ENCODE results near the gene AKAP11. TPM values are rescaled to one million over a fixed set of nuclear protein-coding genes. Genes with fewer than 3 reads are reported as not detected.

The AKAP11 gene
- total and polyA plus RNA-seq, 2 donors = 18.2 to 59.2 TPM

- 84% methylated on average over 6 of the region's 6 CpGs for WGBS
- Histone ChIP-seq H3K4me1 (ENCODE audit: insufficient read depth) (peaks cover 2% of the 10 kb centered on the region), H3K27ac (ENCODE audit: low read depth) (no peak overlapping the region), H3K4me3 (ENCODE audit: low read depth, low read length) (no peak overlapping the region), H3K36me3 (ENCODE audit: insufficient read depth) (no peaks in the 10 kb centered on the region)
- no peak for DNase-seq (ENCODE audit: extremely low spot score)
Measured at GRCh38 chr13:42279080-42279479, 7.1 kb downstream of the AKAP11 start.

GRCh38 chr13:42279986-42280385 is 8.0 kb downstream of the AKAP11 start:
- WGBS = 41% methylated on average over 1 of the region's 1 CpG
- no peaks in the 10 kb centered on the region for H3K36me3 ChIP-seq (ENCODE audit: insufficient read depth)
- no peak for DNase-seq (ENCODE audit: extremely low spot score)
- H3K27ac ChIP-seq (ENCODE audit: low read depth) = no peak overlapping the region
- no peak overlapping the region for H3K4me3 ChIP-seq (ENCODE audit: low read depth, low read length)
- peaks cover 2% of the 10 kb centered on the region for H3K4me1 ChIP-seq (ENCODE audit: insufficient read depth)

DNA sequence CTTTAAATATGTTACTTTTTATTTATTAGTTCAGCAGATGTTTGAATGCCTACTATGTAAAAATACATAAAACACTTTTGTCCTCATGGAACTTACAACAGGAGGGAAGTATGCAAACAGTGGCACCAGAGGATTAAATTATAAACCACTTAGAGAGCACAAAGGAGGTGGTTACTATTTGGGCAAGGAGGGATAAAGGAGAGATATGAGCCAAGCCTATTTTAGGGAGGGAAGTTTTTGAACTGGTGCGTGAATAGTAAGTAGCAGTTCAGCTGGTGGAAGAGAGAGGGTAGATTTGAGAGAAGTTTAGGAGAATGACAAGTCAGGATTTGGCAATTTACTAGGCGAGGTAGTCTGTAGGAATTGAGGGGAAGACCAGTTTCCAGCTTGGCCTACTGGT is 8.6 kb downstream of the AKAP11 start:
- Histone ChIP-seq H3K36me3 (ENCODE audit: insufficient read depth) (no peaks in the 10 kb centered on the region), H3K27ac (ENCODE audit: low read depth) (no peak overlapping the region), H3K4me3 (ENCODE audit: low read depth, low read length) (no peak overlapping the region), H3K4me1 (ENCODE audit: insufficient read depth) (peaks cover 2% of the 10 kb centered on the region)
- DNase-seq (ENCODE audit: extremely low spot score) = no peak
- 85% methylated on average over 2 of the region's 2 CpGs for WGBS

GRCh38 chr13:42283574-42283973 is 11.6 kb downstream of the AKAP11 start:
- 91% methylated on average over 3 of the region's 3 CpGs for WGBS
- H3K4me3 ChIP-seq (ENCODE audit: low read depth, low read length) = no peak overlapping the region
- H3K4me1 ChIP-seq (ENCODE audit: insufficient read depth) = no peaks in the 10 kb centered on the region
- H3K27ac ChIP-seq (ENCODE audit: low read depth) = no peak overlapping the region
- no peaks in the 10 kb centered on the region for H3K36me3 ChIP-seq (ENCODE audit: insufficient read depth)
- no peak for DNase-seq (ENCODE audit: extremely low spot score)

DNA sequence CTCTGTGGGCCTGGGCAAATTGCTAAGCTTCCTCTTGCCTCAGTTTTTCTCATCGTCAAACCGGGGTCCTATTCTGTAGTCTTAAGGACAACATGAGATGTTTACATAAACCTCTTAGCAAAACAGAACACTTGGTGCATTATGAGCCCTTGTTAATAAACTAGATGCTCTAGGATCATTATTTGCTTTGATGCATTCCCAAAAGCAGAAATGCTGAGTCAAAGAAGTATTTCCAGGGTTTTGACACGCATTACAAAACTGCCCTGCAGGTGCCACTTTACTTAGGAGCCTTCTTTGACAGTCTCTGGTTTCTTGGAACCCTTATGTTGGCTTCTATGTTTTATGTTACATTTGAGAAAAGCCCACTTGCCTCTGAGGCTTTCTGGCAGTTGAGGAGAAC is 12.1 kb downstream of the AKAP11 start:
- H3K4me1 ChIP-seq (ENCODE audit: insufficient read depth) = no peaks in the 10 kb centered on the region
- H3K36me3 ChIP-seq (ENCODE audit: insufficient read depth) = no peaks in the 10 kb centered on the region
- no peak overlapping the region for H3K4me3 ChIP-seq (ENCODE audit: low read depth, low read length)
- no peak overlapping the region for H3K27ac ChIP-seq (ENCODE audit: low read depth)
- DNase-seq (ENCODE audit: extremely low spot score) = no peak
- WGBS = 84% methylated on average over 3 of the region's 3 CpGs

GRCh38 chr13:42298392-42298791 is 26.4 kb downstream of the AKAP11 start:
- H3K36me3 ChIP-seq (ENCODE audit: insufficient read depth) = peaks cover 9% of the 10 kb centered on the region
- no peak overlapping the region for H3K4me3 ChIP-seq (ENCODE audit: low read depth, low read length)
- H3K27ac ChIP-seq (ENCODE audit: low read depth) = no peak overlapping the region

DNA sequence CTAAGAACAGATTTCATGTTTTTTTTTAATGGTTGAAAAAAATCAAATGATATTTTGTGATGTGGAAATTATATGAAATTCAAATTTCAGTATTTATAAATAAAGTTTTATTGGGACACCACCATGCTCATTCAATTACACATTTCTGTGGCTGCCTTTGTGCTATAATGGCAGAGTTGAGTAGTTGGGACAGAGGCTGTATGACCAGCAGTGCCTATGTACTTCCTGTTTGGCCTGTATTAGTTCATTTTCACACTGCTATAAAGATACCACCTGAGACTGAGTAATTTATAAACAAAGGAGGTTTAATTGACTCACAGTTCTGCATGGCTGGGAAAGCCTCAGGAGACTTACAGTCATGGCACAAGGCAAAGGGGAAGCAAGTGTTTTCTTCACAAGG is 33.6 kb downstream of the AKAP11 start:
- Histone ChIP-seq H3K27ac (ENCODE audit: low read depth) (no peak overlapping the region), H3K4me1 (ENCODE audit: insufficient read depth) (no peaks in the 10 kb centered on the region), H3K36me3 (ENCODE audit: insufficient read depth) (peaks cover 2% of the 10 kb centered on the region), H3K4me3 (ENCODE audit: low read depth, low read length) (no peak overlapping the region)
- no peak for DNase-seq (ENCODE audit: extremely low spot score)

More at GRCh38 chr13:42298392-42298791, 26.4 kb downstream of the AKAP11 start:
- no peak for DNase-seq (ENCODE audit: extremely low spot score)
- H3K4me1 ChIP-seq (ENCODE audit: insufficient read depth) = no peaks in the 10 kb centered on the region

DNA sequence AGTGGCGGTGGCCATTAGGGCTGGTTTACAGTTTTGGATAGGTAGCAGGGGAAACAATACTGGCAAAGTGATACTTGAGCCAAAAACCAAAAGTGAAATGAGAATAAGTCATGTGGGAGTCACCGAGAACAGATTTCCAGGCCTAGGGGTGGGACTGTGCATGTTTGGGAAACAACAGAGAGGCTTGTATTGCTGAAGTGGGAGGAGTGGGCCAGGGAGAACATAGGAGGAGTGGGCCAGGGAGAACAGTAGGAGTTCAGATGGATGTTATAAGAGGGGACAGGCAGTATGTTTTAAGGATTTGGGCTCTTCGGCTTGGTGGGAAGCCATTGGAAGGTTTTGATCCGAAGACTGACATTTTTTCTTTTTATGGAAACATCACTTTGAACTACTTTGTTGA is 35.5 kb downstream of the AKAP11 start:
- Histone ChIP-seq H3K4me3 (ENCODE audit: low read depth, low read length) (no peak overlapping the region), H3K4me1 (ENCODE audit: insufficient read depth) (no peaks in the 10 kb centered on the region), H3K27ac (ENCODE audit: low read depth) (no peak overlapping the region), H3K36me3 (ENCODE audit: insufficient read depth) (no peaks in the 10 kb centered on the region)
- WGBS = 71% methylated on average over 4 of the region's 4 CpGs
- DNase-seq (ENCODE audit: extremely low spot score) = no peak

- H3K4me1 ChIP-seq (ENCODE audit: insufficient read depth) = no peaks in the 10 kb centered on the region
- no peak overlapping the region for H3K4me3 ChIP-seq (ENCODE audit: low read depth, low read length)
- DNase-seq (ENCODE audit: extremely low spot score) = no peak
- H3K27ac ChIP-seq (ENCODE audit: low read depth) = no peak overlapping the region
- WGBS = 96% methylated on average over 2 of the region's 2 CpGs
- H3K36me3 ChIP-seq (ENCODE audit: insufficient read depth) = no peaks in the 10 kb centered on the region
Measured at GRCh38 chr13:42312817-42313431, 41.0 kb downstream of the AKAP11 start.

DNA sequence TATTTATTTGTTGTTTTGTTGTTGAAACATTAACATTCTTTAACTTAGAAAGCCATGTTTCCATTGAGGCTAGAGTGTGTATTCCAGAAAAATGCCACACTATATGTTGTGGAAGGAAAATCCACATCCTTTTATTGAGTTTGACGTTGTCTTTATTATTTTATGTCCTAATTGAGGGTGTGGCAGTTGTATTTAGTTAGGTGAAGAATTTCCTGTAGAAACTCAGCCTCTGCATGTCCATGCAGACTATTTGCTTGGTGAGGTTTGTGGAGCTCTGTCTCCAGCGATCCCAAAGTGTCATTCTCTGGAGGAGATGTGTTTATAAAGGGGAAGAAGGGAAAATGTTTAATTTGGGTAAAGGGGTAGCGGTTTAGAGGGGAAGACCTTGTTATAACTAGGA is 46.6 kb downstream of the AKAP11 start:
- Histone ChIP-seq H3K4me3 (ENCODE audit: low read depth, low read length) (no peak overlapping the region), H3K27ac (ENCODE audit: low read depth) (no peak overlapping the region), H3K4me1 (ENCODE audit: insufficient read depth) (no peaks in the 10 kb centered on the region), H3K36me3 (ENCODE audit: insufficient read depth) (no peaks in the 10 kb centered on the region)
- DNase-seq (ENCODE audit: extremely low spot score) = no peak
- 60% methylated on average over 3 of the region's 3 CpGs for WGBS

DNA sequence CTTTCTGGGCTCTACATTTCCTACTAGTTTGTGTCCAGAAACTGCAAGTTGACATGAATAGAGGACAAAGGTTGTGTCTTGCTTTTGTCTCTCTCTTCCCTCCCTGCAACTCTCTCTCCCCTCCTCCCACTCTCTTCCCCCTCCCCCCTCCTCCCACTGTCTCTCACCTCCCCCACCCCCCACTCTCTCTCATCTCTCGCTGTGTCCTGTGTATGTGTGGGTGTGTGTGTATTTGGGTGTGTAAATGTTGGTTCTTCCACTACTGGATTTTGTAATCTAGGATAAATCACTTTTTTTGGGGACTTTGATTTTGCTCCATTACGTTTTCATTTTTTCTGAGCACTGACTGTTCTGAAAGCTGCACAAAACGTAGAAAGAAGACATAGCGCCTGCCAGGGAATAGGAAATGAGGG is 48.4 kb downstream of the AKAP11 start:
- Histone ChIP-seq H3K36me3 (ENCODE audit: insufficient read depth) (no peaks in the 10 kb centered on the region), H3K27ac (ENCODE audit: low read depth) (no peak overlapping the region), H3K4me1 (ENCODE audit: insufficient read depth) (no peaks in the 10 kb centered on the region), H3K4me3 (ENCODE audit: low read depth, low read length) (no peak overlapping the region)
- no peak for DNase-seq (ENCODE audit: extremely low spot score)
- 83% methylated on average over 4 of the region's 4 CpGs for WGBS

GRCh38 chr13:42322806-42323205 is 50.9 kb downstream of the AKAP11 start:
- Histone ChIP-seq H3K4me3 (ENCODE audit: low read depth, low read length) (no peak overlapping the region), H3K36me3 (ENCODE audit: insufficient read depth) (no peaks in the 10 kb centered on the region), H3K4me1 (ENCODE audit: insufficient read depth) (no peaks in the 10 kb centered on the region), H3K27ac (ENCODE audit: low read depth) (no peak overlapping the region)
- WGBS = 75% methylated on average over 2 of the region's 2 CpGs
- DNase-seq (ENCODE audit: extremely low spot score) = no peak

DNA sequence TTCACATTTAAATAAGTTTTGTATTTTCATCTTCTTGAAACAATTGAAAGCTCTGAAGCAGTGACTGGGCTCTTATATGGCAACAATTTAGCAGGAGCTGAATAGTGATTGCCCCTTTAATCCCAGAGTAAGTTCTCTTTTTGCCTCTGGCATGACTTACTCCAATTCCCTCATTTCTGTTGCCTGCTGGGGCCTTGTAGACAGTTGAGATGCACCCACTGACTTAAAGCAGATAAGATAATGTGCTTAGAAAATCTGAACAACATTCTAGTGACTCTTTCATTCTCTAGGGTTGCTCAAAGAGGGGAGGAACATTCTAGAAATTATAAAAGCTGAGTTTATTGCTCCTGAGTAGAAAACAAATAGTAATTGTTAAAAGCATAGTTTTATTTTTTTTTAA is 52.8 kb downstream of the AKAP11 start:
- H3K36me3 ChIP-seq (ENCODE audit: insufficient read depth) = no peaks in the 10 kb centered on the region
- H3K4me1 ChIP-seq (ENCODE audit: insufficient read depth) = no peaks in the 10 kb centered on the region
- DNase-seq (ENCODE audit: extremely low spot score) = no peak
- no peak overlapping the region for H3K27ac ChIP-seq (ENCODE audit: low read depth)
- no peak overlapping the region for H3K4me3 ChIP-seq (ENCODE audit: low read depth, low read length)

- Histone ChIP-seq H3K36me3 (ENCODE audit: insufficient read depth) (no peaks in the 10 kb centered on the region), H3K4me3 (ENCODE audit: low read depth, low read length) (no peak overlapping the region), H3K27ac (ENCODE audit: low read depth) (no peak overlapping the region), H3K4me1 (ENCODE audit: insufficient read depth) (no peaks in the 10 kb centered on the region)
- DNase-seq (ENCODE audit: extremely low spot score) = no peak
Measured at GRCh38 chr13:42327725-42328124, 55.8 kb downstream of the AKAP11 start.

- no peak overlapping the region for H3K4me3 ChIP-seq (ENCODE audit: low read depth, low read length)
- H3K27ac ChIP-seq (ENCODE audit: low read depth) = no peak overlapping the region
- DNase-seq (ENCODE audit: extremely low spot score) = no peak
- H3K36me3 ChIP-seq (ENCODE audit: insufficient read depth) = no peaks in the 10 kb centered on the region
- H3K4me1 ChIP-seq (ENCODE audit: insufficient read depth) = no peaks in the 10 kb centered on the region
Measured at GRCh38 chr13:42328672-42329071, 56.7 kb downstream of the AKAP11 start.
